ENCODE measurements around the gene CKAP5. TPM values are rescaled to one million over a fixed set of nuclear protein-coding genes. Genes with fewer than 3 reads are reported as not detected.

The CKAP5 gene
- total and polyA plus RNA-seq, 2 experiments from 2014 or later, result 67.9 to 120 TPM

GRCh38 chr11:46808799-46809431 lies 37.2 kb downstream of the CKAP5 start:
- H3K4me1 ChIP-seq (ENCODE audit: insufficient read depth), result no peaks in the 10 kb centered on the region
- no peak overlapping the region for H3K27ac ChIP-seq (ENCODE audit: low read depth)
- no peak overlapping the region for H3K4me2 ChIP-seq
- H3K36me3 ChIP-seq (ENCODE audit: insufficient read depth), result peaks cover 40% of the 10 kb centered on the region
- H3K4me1 Mint-ChIP-seq, result no peaks in the 10 kb centered on the region
- no peak overlapping the region for H3K4me3 Mint-ChIP-seq
- no peaks in the 10 kb centered on the region for H3K9me2 ChIP-seq (ENCODE audit: insufficient read depth)
- H3K9me3 Mint-ChIP-seq, result no peaks in the 10 kb centered on the region
- no peak overlapping the region for H2AFZ ChIP-seq
- H3K27ac Mint-ChIP-seq, result no peak overlapping the region
- H3F3A ChIP-seq (replicated peaks; ENCODE audit: low read depth), result no peaks in the 10 kb centered on the region; the same call in 1 of the 2 replicates
- H3K27me3 ChIP-seq (ENCODE audit: insufficient read depth), result no peaks in the 10 kb centered on the region
- peaks cover 52% of the 10 kb centered on the region for H3K36me3 Mint-ChIP-seq (ENCODE audit: low read depth)
- H3K79me2 ChIP-seq (replicated peaks; ENCODE audit: insufficient read depth), result peaks cover 5% of the 10 kb centered on the region; the same call in 1 of the 2 replicates
- ATAC-seq (no peak), DNase-seq (ENCODE audit: low spot score) (peak; percentile 24)
- H3K27me3 Mint-ChIP-seq (ENCODE audit: insufficient read depth, low read depth, poor library complexity), result peaks cover 2% of the 10 kb centered on the region
- peak; percentile 35 to 38 for TF ChIP-seq CTCF (conservative IDR thresholded peaks at IDR 0.05; ENCODE audit: low read depth in 2 of 2)
- no peak for TF ChIP-seq EZH2 (IDR thresholded peaks at IDR 0.05; ENCODE audit: low read depth, unreplicated experiment)
- peaks cover 4% of the 10 kb centered on the region; the same call in 1 of the 2 replicates for H4K20me1 ChIP-seq (replicated peaks; ENCODE audit: insufficient read depth)
- no peak overlapping the region for H3K4me3 ChIP-seq

- no peaks in the 10 kb centered on the region for H3K9me3 Mint-ChIP-seq
- peaks cover 2% of the 10 kb centered on the region for H3K27me3 Mint-ChIP-seq (ENCODE audit: insufficient read depth, low read depth, poor library complexity)
- no peak overlapping the region for H3K4me3 ChIP-seq
- H3K27ac Mint-ChIP-seq, result no peak overlapping the region
- TF ChIP-seq ZNF331 (CRISPR knock-in tag; IDR thresholded peaks at IDR 0.05; ENCODE audit: low read depth) (no peak), ZNF462 (CRISPR knock-in tag; IDR thresholded peaks at IDR 0.05) (no peak), REST (IDR thresholded peaks at IDR 0.05; ENCODE audit: unreplicated experiment) (no peak)
- H2AFZ ChIP-seq, result no peak overlapping the region
- no peaks in the 10 kb centered on the region for H3K27me3 ChIP-seq (ENCODE audit: insufficient read depth)
- H3F3A ChIP-seq (replicated peaks; ENCODE audit: low read depth), result no peaks in the 10 kb centered on the region
- no peak for ATAC-seq
- H3K36me3 Mint-ChIP-seq (ENCODE audit: low read depth), result peaks cover 40% of the 10 kb centered on the region
- H3K79me2 ChIP-seq (replicated peaks; ENCODE audit: insufficient read depth), result no peaks in the 10 kb centered on the region
- no peaks in the 10 kb centered on the region for H3K9me2 ChIP-seq (ENCODE audit: insufficient read depth)
- no peak overlapping the region for H3K4me3 Mint-ChIP-seq
- no peaks in the 10 kb centered on the region for H3K4me1 ChIP-seq (ENCODE audit: insufficient read depth)
- H3K36me3 ChIP-seq (ENCODE audit: insufficient read depth), result peaks cover 46% of the 10 kb centered on the region
- H3K4me2 ChIP-seq, result no peak overlapping the region
- DNase-seq (ENCODE audit: low spot score), result no peak
- no peaks in the 10 kb centered on the region for H3K4me1 Mint-ChIP-seq
- H3K27ac ChIP-seq (ENCODE audit: low read depth), result no peak overlapping the region
- no peaks in the 10 kb centered on the region; the same call in none of the 2 replicates for H4K20me1 ChIP-seq (replicated peaks; ENCODE audit: insufficient read depth)
These were observed 44.2 kb downstream of the CKAP5 start for GRCh38 chr11:46801694-46802470.

Data from GM23338 (cell line).